ENCODE measurements around the gene CNTNAP4. TPM values are rescaled to one million over a fixed set of nuclear protein-coding genes. Genes with fewer than 3 reads are reported as not detected.

The CNTNAP4 gene
- polyA plus RNA-seq, 1 donor from 2014 or later = 75.8 TPM

Small RNA genes within 50 kb of the gene (small RNA-seq; reads per million reads assigned to genes)
- gene RF00133 = 0 reads per million in 3 experiments
- 0 reads per million in 3 experiments for gene RN7SKP233

All from neural cell (in vitro differentiated cells).